Gastrocnemius medialis (tissue), 4 donors: ENCODE results near the gene ERVW-1. TPM values are rescaled to one million over a fixed set of nuclear protein-coding genes. Genes with fewer than 3 reads are reported as not detected.
"Not testable (repeated sequence)": the region's sequence is repeated elsewhere in the genome, so short reads cannot be mapped to it uniquely, and the experiment has no call there.

Experiments
- ATAC-seq, 2 donors: fragments of 150-250 bp; one replicate each; pipeline ENCODE4 v1.9.1; 2016
- DNase-seq, 2 donors: peaks; one replicate each; pipeline ENCODE4 v3.0.0-alpha.2; 2019
- H3K27ac ChIP-seq, 4 donors: fragments of 200-600 bp; sonication (generic); 1 replicate in 1 of 4; 2 replicates in 3 of 4; pipeline ENCODE4 v1.5.1; 2016 to 2018; ENCODE audit warnings: mild to moderate bottlenecking in 2 of 4, moderate library complexity in 1 of 4
- H3K27me3 ChIP-seq, 3 donors: fragments of 200-600 bp; sonication (generic) in 2 of 3; 1 replicate in 1 of 3; 2 replicates in 2 of 3; pipeline versions ENCODE4 v1.5.1 to v1.6.0; 2016 to 2019; ENCODE audit warnings: mild to moderate bottlenecking in 1 of 3, moderate library complexity in 1 of 3
- H3K36me3 ChIP-seq, 2 donors: fragments of 200-600 bp; sonication (generic) in 1 of 2; one replicate each; pipeline ENCODE4 v1.5.1; 2017 to 2018
- H3K4me1 ChIP-seq, 2 donors: fragments of 200-600 bp; sonication (generic) in 1 of 2; one replicate each; pipeline ENCODE4 v1.5.1; 2016 to 2017; ENCODE audit warnings: mild to moderate bottlenecking in 2 of 2
- H3K4me3 ChIP-seq, 4 donors: fragments of 200-600 bp; sonication (generic) in 3 of 4; 1 replicate in 1 of 4; 2 replicates in 3 of 4; pipeline ENCODE4 v1.5.1; 2016 to 2019; ENCODE audit warnings: mild to moderate bottlenecking in 2 of 4
- H3K9me3 ChIP-seq, 3 donors: fragments of 200-600 bp; sonication (generic) in 2 of 3; 1 replicate in 1 of 3; 2 replicates in 2 of 3; pipeline ENCODE4 v1.5.1; 2016 to 2019
- CTCF ChIP-seq, 5 experiments: fragments of 450-650 bp in 3 of 5; fragments of 200-600 bp in 2 of 5; sonication (generic) in 2 of 5; IDR thresholded peaks in 4 of 5; conservative IDR thresholded peaks in 1 of 5; 1 replicate in 4 of 5; 2 replicates in 1 of 5; pipeline ENCODE4 v1.5.1; 2016 to 2019; ENCODE audit warnings: antibody characterized with exemption in 5 of 5, mild to moderate bottlenecking in 3 of 5, moderate library complexity in 3 of 5
- POLR2A ChIP-seq, 2 donors: fragments of 450-650 bp; IDR thresholded peaks; one replicate each; pipeline ENCODE4 v1.6.1; 2017; ENCODE audit warnings: antibody characterized with exemption in 2 of 2, mild to moderate bottlenecking in 2 of 2, moderate library complexity in 2 of 2
- in situ Hi-C, 4 donors: fragments of 200-750 bp; cut with MboI; loops; one replicate each; pipeline versions ENCODE4 v1.15.0 to v1.8.0; 2017; ENCODE audit warnings: low sequenced_read_pairs in 4 of 4
- intact Hi-C: fragments of 100-400 bp; cut with DNase I; formaldehyde crosslinking; loops from one replicate; pipeline ENCODE4 v1.15.1; 2023; ENCODE audit warnings: low total_unique reads
- total RNA-seq, 4 donors: library from RNA; depleted of rRNA; stranded (reverse); fragments of >200 nt; gene quantifications; one replicate each; pipeline versions ENCODE4 v1.1.0 to v1.2.3, GENCODE V29; 2016

ERVW-1 gene
- total RNA-seq, 4 donors from 2014 or later = 0.10 TPM; not detected in 3

- intact Hi-C loops (loop anchor here (5.0 to 10.0 kb wide), 3 partner anchors 39 to 503 kb away; partner anchors contain the start of genes AKAP9, PEX1 and RBM48), in situ Hi-C loops (loop anchor here in 1 of 4 donors (10.0 kb wide), 1 partner anchor 203 kb away; the partner anchor contains the start of genes ANKIB1 and KRIT1)
- Histone ChIP-seq H3K27ac (peak overlapping the region; percentile 91 to 98 (median 92)), H3K36me3 (peaks cover 0 to 44% of the 10 kb centered on the region in 2 donors), H3K4me1 (peaks cover 12 to 15% of the 10 kb centered on the region in 2 donors), H3K4me3 (peak overlapping the region; percentile 78 to 99 (median 89)), H3K9me3 (no peaks in the 10 kb centered on the region), H3K27me3 (no peaks in the 10 kb centered on the region)
- TF ChIP-seq CTCF (IDR thresholded peaks at IDR 0.05 in 4 of 5, conservative IDR thresholded peaks at IDR 0.05 in 1 of 5) = peak in 2 of 5 experiments; percentile 27 to 32
- TF ChIP-seq POLR2A (IDR thresholded peaks at IDR 0.05) = no peak
- ATAC-seq = peak; percentile 13 to 44
- DNase-seq = peak in 1 of 2 donors; percentile 23
These were observed 29.5 kb downstream of the ERVW-1 start for GRCh38 chr7:92448205-92448747.

- Histone ChIP-seq H3K36me3 (peaks cover 0 to 37% of the 10 kb centered on the region in 2 donors), H3K27me3 (no peaks in the 10 kb centered on the region), H3K27ac (peak within 1 kb of the TSS; percentile 91 to 98 (median 92)), H3K4me3 (peak within 1 kb of the TSS; percentile 78 to 99 (median 89)), H3K9me3 (no peaks in the 10 kb centered on the region), H3K4me1 (peaks cover 12 to 15% of the 10 kb centered on the region in 2 donors)
- in situ Hi-C loops (loop anchor here in 1 of 4 donors (10.0 kb wide), 1 partner anchor 203 kb away; the partner anchor contains the start of genes ANKIB1 and KRIT1), intact Hi-C loops (loop anchor here (1.0 to 10.0 kb wide), 6 partner anchors 23 to 503 kb away; partner anchors contain the start of genes AKAP9, ANKIB1, KRIT1 and LRRD1)
- ATAC-seq (peak; percentile 93 to 96), DNase-seq (peak; percentile 87 to 89)
- peak; percentile 68 to 69 for TF ChIP-seq POLR2A (IDR thresholded peaks at IDR 0.05)
- peak; percentile 91 to 96 (median 94) for TF ChIP-seq CTCF (IDR thresholded peaks at IDR 0.05 in 4 of 5, conservative IDR thresholded peaks at IDR 0.05 in 1 of 5)
These were observed 30.2 kb downstream of the ERVW-1 start, which contains the start of gene GATAD1 for GRCh38 chr7:92447345-92448204. TSS of gene GATAD1 (plus strand) at chr7:92447482. CDS start at chr7:92447730, 248 bp downstream.

- Histone ChIP-seq H3K9me3 (no peaks in the 10 kb centered on the region), H3K27me3 (no peaks in the 10 kb centered on the region), H3K4me3 (peak overlapping the region; percentile 78 to 99 (median 89)), H3K36me3 (peaks cover 0 to 31% of the 10 kb centered on the region in 2 donors), H3K27ac (peak overlapping the region; percentile 91 to 98 (median 92)), H3K4me1 (peaks cover 12 to 15% of the 10 kb centered on the region in 2 donors)
- intact Hi-C loops = loop anchor here (1.0 to 10.0 kb wide), 6 partner anchors 23 to 502 kb away; partner anchors contain the start of genes AKAP9, ANKIB1, KRIT1 and LRRD1
- no peak for ATAC-seq
- TF ChIP-seq POLR2A (IDR thresholded peaks at IDR 0.05) (no peak), CTCF (IDR thresholded peaks at IDR 0.05 in 4 of 5, conservative IDR thresholded peaks at IDR 0.05 in 1 of 5) (no peak)
- in situ Hi-C loops = loop anchor here in 1 of 4 donors (10.0 kb wide), 1 partner anchor 202 kb away; the partner anchor contains the start of genes ANKIB1 and KRIT1
- DNase-seq = peak in 1 of 2 donors; percentile 17
These were observed 30.8 kb downstream of the ERVW-1 start for GRCh38 chr7:92446869-92447344.

GRCh38 chr7:92442720-92443119 is 35.0 kb downstream of the ERVW-1 start:
- not testable (repeated sequence) for H3K9me3 ChIP-seq, DNase-seq, ATAC-seq, H3K27me3 ChIP-seq, H3K36me3 ChIP-seq, H3K4me1 ChIP-seq, H3K4me3 ChIP-seq, H3K27ac ChIP-seq
- intact Hi-C loops (loop anchor here (10.0 kb wide), 1 partner anchor 498 kb away; the partner anchor contains the start of gene AKAP9), in situ Hi-C loops (loop anchor here in 1 of 4 donors (10.0 kb wide), 1 partner anchor 198 kb away; the partner anchor contains the start of genes ANKIB1 and KRIT1)
